Smooth muscle cell (in vitro differentiated cells): ENCODE results near the gene OLAH. TPM values are rescaled to one million over a fixed set of nuclear protein-coding genes. Genes with fewer than 3 reads are reported as not detected.

Experiments
- DNase-seq: peaks from one replicate; lab custom pipeline; 2025; ENCODE audit not compliant: unreplicated experiment; lab: John Stamatoyannopoulos, UW
- H2AFZ ChIP-seq: fragments of 200-600 bp; sonication (generic); 2 replicates; pipeline ENCODE4 v1.6.0; 2016; ENCODE audit warnings: antibody characterized with exemption, low read depth, mild to moderate bottlenecking
- H3F3A ChIP-seq: fragments of 200-600 bp; sonication (generic); 2 replicates; pipeline ENCODE4 v1.6.0; 2017; ENCODE audit warnings: antibody characterized with exemption, low read depth
- H3K27ac ChIP-seq: fragments of 200-600 bp; sonication (generic); 2 replicates; pipeline ENCODE4 v1.5.1; 2016; ENCODE audit warnings: low read depth, mild to moderate bottlenecking
- H3K27me3 ChIP-seq: fragments of 200-600 bp; sonication (generic); 2 replicates; pipeline ENCODE4 v1.6.1; 2016; ENCODE audit warnings: low read depth, mild to moderate bottlenecking
- H3K36me3 ChIP-seq: fragments of 200-600 bp; sonication (generic); 2 replicates; pipeline ENCODE4 v1.5.1; 2016; ENCODE audit warnings: low read depth
- H3K4me1 ChIP-seq: fragments of 200-600 bp; sonication (generic); 2 replicates; pipeline ENCODE4 v1.5.1; 2016; ENCODE audit warnings: low read depth
- H3K4me2 ChIP-seq: fragments of 200-600 bp; sonication (generic); 2 replicates; pipeline ENCODE4 v1.6.0; 2016; ENCODE audit warnings: mild to moderate bottlenecking
- H3K4me3 ChIP-seq: fragments of 200-600 bp; sonication (generic); 2 replicates; pipeline ENCODE4 v1.5.1; 2016; ENCODE audit warnings: mild to moderate bottlenecking
- H3K79me2 ChIP-seq: fragments of 200-600 bp; sonication (generic); 2 replicates; pipeline ENCODE4 v1.6.0; 2016; ENCODE audit warnings: low read depth, mild to moderate bottlenecking
- H3K9ac ChIP-seq: fragments of 200-600 bp; sonication (generic); 2 replicates; pipeline ENCODE4 v1.6.0; 2016; ENCODE audit warnings: low read depth
- H3K9me3 ChIP-seq: fragments of 200-600 bp; sonication (generic); replicated peaks from 2 replicates; pipeline ENCODE4 v1.5.1; 2016; ENCODE audit warnings: low read depth
- H4K20me1 ChIP-seq: fragments of 200-600 bp; sonication (generic); 2 replicates; pipeline ENCODE4 v1.6.0; 2016; ENCODE audit warnings: low read depth
- WGBS: methylation state at CpG from one replicate; pipeline ENCODE4 v1.1.7; 2016; ENCODE audit warnings: low lambda C conversion rate; 5-methylcytosine and 5-hydroxymethylcytosine counted together
- polyA plus RNA-seq: library from polyadenylated mRNA; unstranded; fragments of >200 nt; fragmentation: Nextera tagmentation; extraction: Ambion mirVana; gene quantifications from 2 replicates; pipeline ENCODE4 v1.2.1, GENCODE V29; 2016
- total RNA-seq: library from RNA; depleted of rRNA; stranded (reverse); fragments of >200 nt; gene quantifications from 2 replicates; pipeline ENCODE4 v1.2.3, GENCODE V29; 2014
- TF ChIP-seq, protein P1 (sequence below): fragments of 200-600 bp; sonication (generic); IDR thresholded peaks from 2 replicates; pipeline ENCODE4 v1.5.1; 2017; ENCODE audit warnings: borderline replicate concordance, mild to moderate bottlenecking, antibody characterized with exemption; ENCODE audit not compliant: insufficient read depth, poor library complexity, severe bottlenecking

OLAH gene
- total and polyA plus RNA-seq, 2 experiments from 2014 or later, result not detected

DNA sequence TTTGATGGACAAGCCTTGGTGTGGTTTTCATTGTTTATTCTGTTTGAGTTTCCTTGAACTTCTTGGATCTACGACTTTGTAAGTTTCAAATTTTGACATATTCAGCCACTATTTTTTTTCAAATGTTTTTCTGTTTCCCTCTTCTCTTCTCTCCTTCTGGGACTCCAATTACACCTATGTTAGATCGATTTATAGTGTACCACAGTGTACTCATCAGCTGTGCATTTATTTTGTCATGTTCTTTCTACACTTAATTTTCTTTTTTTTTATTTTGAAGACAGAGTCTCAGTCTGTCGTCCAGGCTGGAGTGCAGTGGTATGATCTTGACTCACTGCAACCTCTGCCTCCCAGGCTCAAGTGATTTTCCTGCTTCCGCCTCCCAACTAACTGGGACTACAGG, 16.2 kb downstream of the OLAH start:
- Histone ChIP-seq H3K4me3 (no peak overlapping the region), H3K27me3 (peaks cover 3% of the 10 kb centered on the region), H3K27ac (no peak overlapping the region), H3K9me3 (no peaks in the 10 kb centered on the region), H3K79me2 (no peaks in the 10 kb centered on the region), H3K9ac (no peak overlapping the region), H3K36me3 (no peaks in the 10 kb centered on the region), H2AFZ (no peak overlapping the region), H3K4me2 (no peak overlapping the region), H4K20me1 (no peaks in the 10 kb centered on the region), H3F3A (no peaks in the 10 kb centered on the region), H3K4me1 (no peaks in the 10 kb centered on the region)
- 71% methylated on average over 4 of the region's 4 CpGs for WGBS
- no peak for DNase-seq
- TF ChIP-seq, protein P1, sequence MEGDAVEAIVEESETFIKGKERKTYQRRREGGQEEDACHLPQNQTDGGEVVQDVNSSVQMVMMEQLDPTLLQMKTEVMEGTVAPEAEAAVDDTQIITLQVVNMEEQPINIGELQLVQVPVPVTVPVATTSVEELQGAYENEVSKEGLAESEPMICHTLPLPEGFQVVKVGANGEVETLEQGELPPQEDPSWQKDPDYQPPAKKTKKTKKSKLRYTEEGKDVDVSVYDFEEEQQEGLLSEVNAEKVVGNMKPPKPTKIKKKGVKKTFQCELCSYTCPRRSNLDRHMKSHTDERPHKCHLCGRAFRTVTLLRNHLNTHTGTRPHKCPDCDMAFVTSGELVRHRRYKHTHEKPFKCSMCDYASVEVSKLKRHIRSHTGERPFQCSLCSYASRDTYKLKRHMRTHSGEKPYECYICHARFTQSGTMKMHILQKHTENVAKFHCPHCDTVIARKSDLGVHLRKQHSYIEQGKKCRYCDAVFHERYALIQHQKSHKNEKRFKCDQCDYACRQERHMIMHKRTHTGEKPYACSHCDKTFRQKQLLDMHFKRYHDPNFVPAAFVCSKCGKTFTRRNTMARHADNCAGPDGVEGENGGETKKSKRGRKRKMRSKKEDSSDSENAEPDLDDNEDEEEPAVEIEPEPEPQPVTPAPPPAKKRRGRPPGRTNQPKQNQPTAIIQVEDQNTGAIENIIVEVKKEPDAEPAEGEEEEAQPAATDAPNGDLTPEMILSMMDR, result no peak

DNA sequence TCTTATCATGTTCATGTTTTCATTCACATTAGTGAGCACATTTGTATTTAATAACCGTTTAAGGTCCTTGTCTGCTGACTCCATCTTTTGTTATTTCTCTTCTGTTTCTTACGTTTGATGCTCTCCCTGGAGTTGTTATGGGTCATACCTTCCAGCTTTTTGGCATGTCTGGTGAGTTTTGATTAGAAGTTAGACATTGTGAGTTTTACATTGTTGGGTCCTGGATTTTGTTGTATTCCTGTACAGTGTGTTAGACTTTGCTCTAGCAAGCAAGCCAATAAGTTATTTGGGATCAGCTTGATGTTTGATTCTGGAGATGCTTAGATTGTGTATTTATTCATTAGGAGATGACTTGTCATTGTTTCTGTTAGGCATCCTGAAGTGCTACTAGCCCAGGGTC, 16.9 kb downstream of the OLAH start:
- Histone ChIP-seq H3F3A (no peaks in the 10 kb centered on the region), H3K27ac (no peak overlapping the region), H3K36me3 (no peaks in the 10 kb centered on the region), H3K4me1 (no peaks in the 10 kb centered on the region), H3K79me2 (no peaks in the 10 kb centered on the region), H3K9ac (no peak overlapping the region), H2AFZ (no peak overlapping the region), H4K20me1 (no peaks in the 10 kb centered on the region), H3K27me3 (peaks cover 3% of the 10 kb centered on the region), H3K4me2 (no peak overlapping the region), H3K4me3 (no peak overlapping the region), H3K9me3 (no peaks in the 10 kb centered on the region)
- TF ChIP-seq, protein P1, result no peak
- DNase-seq, result no peak
- WGBS, result 78% methylated on average over 2 of the region's 2 CpGs

DNA sequence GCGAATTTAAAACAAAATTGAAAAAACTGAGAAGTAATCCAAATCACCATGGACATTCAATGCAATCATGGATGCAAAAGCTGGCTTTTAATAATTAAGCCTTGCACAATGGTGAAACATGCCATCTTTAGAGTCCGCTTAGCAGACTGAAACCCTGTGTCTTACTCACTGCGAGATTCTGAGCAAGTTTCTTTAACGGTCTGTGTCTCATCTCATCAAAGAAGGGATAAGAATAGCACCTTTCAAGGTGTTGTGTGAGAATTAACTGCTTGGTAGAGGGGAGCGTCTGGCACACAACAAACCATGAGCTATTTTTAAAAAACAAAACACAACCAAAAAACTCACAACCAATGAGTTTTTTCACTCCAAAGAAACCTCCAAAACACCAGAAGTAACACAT, 23.4 kb downstream of the OLAH start:
- H3K9ac ChIP-seq, result no peak overlapping the region
- no peak for DNase-seq
- H3K36me3 ChIP-seq, result no peaks in the 10 kb centered on the region
- 93% methylated on average over 5 of the region's 5 CpGs for WGBS
- H3F3A ChIP-seq, result no peaks in the 10 kb centered on the region
- no peaks in the 10 kb centered on the region for H3K79me2 ChIP-seq
- no peak overlapping the region for H3K27ac ChIP-seq
- H3K4me3 ChIP-seq, result no peak overlapping the region
- H2AFZ ChIP-seq, result no peak overlapping the region
- H3K4me2 ChIP-seq, result no peak overlapping the region
- no peaks in the 10 kb centered on the region for H3K9me3 ChIP-seq
- H3K4me1 ChIP-seq, result no peaks in the 10 kb centered on the region
- H3K27me3 ChIP-seq, result no peaks in the 10 kb centered on the region
- no peaks in the 10 kb centered on the region for H4K20me1 ChIP-seq
- TF ChIP-seq, protein P1, result no peak

DNA sequence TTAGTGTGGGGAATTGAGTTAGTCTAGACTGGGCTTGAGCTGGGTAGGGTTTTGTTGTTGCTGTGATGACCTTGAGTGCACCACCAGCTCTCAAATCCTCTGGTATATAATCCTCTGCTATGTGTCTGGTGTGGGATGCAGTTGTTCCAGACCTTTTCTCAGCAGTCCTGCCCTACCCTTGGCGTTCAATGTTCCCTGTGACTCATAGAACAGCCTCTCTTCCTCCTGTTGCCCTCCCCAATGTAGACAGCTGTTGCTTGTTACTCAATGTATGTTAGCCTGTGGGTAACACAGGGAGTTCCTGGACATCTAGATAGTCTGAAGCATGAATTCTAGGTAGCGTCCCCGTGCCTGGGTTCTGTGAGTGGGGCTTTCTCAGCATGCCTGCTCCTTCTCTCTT, 25.1 kb downstream of the OLAH start:
- no peak for DNase-seq
- Histone ChIP-seq H3K36me3 (no peaks in the 10 kb centered on the region), H4K20me1 (no peaks in the 10 kb centered on the region), H3F3A (no peaks in the 10 kb centered on the region), H3K27me3 (no peaks in the 10 kb centered on the region), H3K79me2 (no peaks in the 10 kb centered on the region), H2AFZ (no peak overlapping the region), H3K4me2 (no peak overlapping the region), H3K9me3 (no peaks in the 10 kb centered on the region), H3K4me3 (no peak overlapping the region), H3K4me1 (no peaks in the 10 kb centered on the region), H3K27ac (no peak overlapping the region), H3K9ac (no peak overlapping the region)
- 44% methylated on average over 3 of the region's 3 CpGs for WGBS
- TF ChIP-seq, protein P1, result no peak
